ENCODE data around the gene TNFRSF4.
"Not testable (repeated sequence)": the region's sequence is repeated elsewhere in the genome, so short reads cannot be mapped to it uniquely, and the experiment has no call there.

The TNFRSF4 gene

GRCh38 chr1:1254667-1254998 is 40.7 kb upstream of the TNFRSF4 start:
- H3K9me3 ChIP-seq (ENCODE audit: control insufficient read depth, low read length) = no peaks in the 10 kb centered on the region
- peaks cover 50% of the 10 kb centered on the region for H3K36me3 ChIP-seq (ENCODE audit: control insufficient read depth, insufficient read depth, low read length, severe bottlenecking)
- H3K4me1 ChIP-seq (ENCODE audit: control insufficient read depth, insufficient read depth, low read length) = no peaks in the 10 kb centered on the region
- DNase-seq (ENCODE audit: low read depth) = no peak
- no peak overlapping the region for H3K9ac ChIP-seq (ENCODE audit: low read length)
- no peaks in the 10 kb centered on the region for H3K27me3 ChIP-seq (replicated peaks; ENCODE audit: control insufficient read depth, insufficient read depth, low read length)
- no peak overlapping the region for H3K4me3 ChIP-seq (ENCODE audit: low read length)

- no peaks in the 10 kb centered on the region for H3K27me3 ChIP-seq (replicated peaks; ENCODE audit: control insufficient read depth, insufficient read depth, low read length)
- H3K9ac ChIP-seq (ENCODE audit: low read length) = no peak overlapping the region
- H3K4me3 ChIP-seq (ENCODE audit: low read length) = no peak overlapping the region
- peaks cover 47% of the 10 kb centered on the region for H3K36me3 ChIP-seq (ENCODE audit: control insufficient read depth, insufficient read depth, low read length, severe bottlenecking)
- H3K9me3 ChIP-seq (ENCODE audit: control insufficient read depth, low read length) = no peaks in the 10 kb centered on the region
- no peak for DNase-seq (ENCODE audit: low read depth)
- no peaks in the 10 kb centered on the region for H3K4me1 ChIP-seq (ENCODE audit: control insufficient read depth, insufficient read depth, low read length)
These were observed 40.2 kb upstream of the TNFRSF4 start for GRCh38 chr1:1253972-1254666.

- no peaks in the 10 kb centered on the region for H3K9me3 ChIP-seq (ENCODE audit: control insufficient read depth, low read length)
- no peaks in the 10 kb centered on the region for H3K4me1 ChIP-seq (ENCODE audit: control insufficient read depth, insufficient read depth, low read length)
- H3K27me3 ChIP-seq (replicated peaks; ENCODE audit: control insufficient read depth, insufficient read depth, low read length) = no peaks in the 10 kb centered on the region
- no peak for DNase-seq (ENCODE audit: low read depth)
- no peak overlapping the region for H3K4me3 ChIP-seq (ENCODE audit: low read length)
- H3K36me3 ChIP-seq (ENCODE audit: control insufficient read depth, insufficient read depth, low read length, severe bottlenecking) = peaks cover 42% of the 10 kb centered on the region
- H3K9ac ChIP-seq (ENCODE audit: low read length) = no peak overlapping the region
These were observed 39.4 kb upstream of the TNFRSF4 start for GRCh38 chr1:1253314-1253713.

GRCh38 chr1:1250786-1251284 is 36.9 kb upstream of the TNFRSF4 start:
- Histone ChIP-seq H3K9ac (ENCODE audit: low read length) (no peak overlapping the region), H3K4me1 (ENCODE audit: control insufficient read depth, insufficient read depth, low read length) (no peaks in the 10 kb centered on the region), H3K9me3 (ENCODE audit: control insufficient read depth, low read length) (no peaks in the 10 kb centered on the region), H3K4me3 (ENCODE audit: low read length) (no peak overlapping the region), H3K36me3 (ENCODE audit: control insufficient read depth, insufficient read depth, low read length, severe bottlenecking) (peaks cover 33% of the 10 kb centered on the region), H3K27me3 (replicated peaks; ENCODE audit: control insufficient read depth, insufficient read depth, low read length) (no peaks in the 10 kb centered on the region)
- no peak for DNase-seq (ENCODE audit: low read depth)

- not testable (repeated sequence) for H3K4me1 ChIP-seq (ENCODE audit: control insufficient read depth, insufficient read depth, low read length); H3K27me3 ChIP-seq (replicated peaks; ENCODE audit: control insufficient read depth, insufficient read depth, low read length); H3K9me3 ChIP-seq (ENCODE audit: control insufficient read depth, low read length); H3K9ac ChIP-seq (ENCODE audit: low read length); DNase-seq (ENCODE audit: low read depth); H3K36me3 ChIP-seq (ENCODE audit: control insufficient read depth, insufficient read depth, low read length, severe bottlenecking); H3K4me3 ChIP-seq (ENCODE audit: low read length)
These were observed 34.3 kb upstream of the TNFRSF4 start for GRCh38 chr1:1248009-1248913.

- Histone ChIP-seq H3K9ac (ENCODE audit: low read length) (no peak overlapping the region), H3K4me3 (ENCODE audit: low read length) (no peak overlapping the region), H3K9me3 (ENCODE audit: control insufficient read depth, low read length) (no peaks in the 10 kb centered on the region), H3K4me1 (ENCODE audit: control insufficient read depth, insufficient read depth, low read length) (no peaks in the 10 kb centered on the region), H3K27me3 (replicated peaks; ENCODE audit: control insufficient read depth, insufficient read depth, low read length) (no peaks in the 10 kb centered on the region), H3K36me3 (ENCODE audit: control insufficient read depth, insufficient read depth, low read length, severe bottlenecking) (peaks cover 4% of the 10 kb centered on the region)
- DNase-seq (ENCODE audit: low read depth) = no peak
These were observed 33.5 kb upstream of the TNFRSF4 start for GRCh38 chr1:1247341-1247913.

GRCh38 chr1:1246577-1247340 is 32.8 kb upstream of the TNFRSF4 start, which contains the start of gene C1QTNF12:
C1QTNF12 (minus strand) TSS chr1:1246722; CDS start chr1:1246690, 32 bp downstream.
- no peaks in the 10 kb centered on the region for H3K27me3 ChIP-seq (replicated peaks; ENCODE audit: control insufficient read depth, insufficient read depth, low read length)
- H3K9ac ChIP-seq (ENCODE audit: low read length) = no peak within 1 kb of the TSS
- no peak for DNase-seq (ENCODE audit: low read depth)
- no peaks in the 10 kb centered on the region for H3K9me3 ChIP-seq (ENCODE audit: control insufficient read depth, low read length)
- no peaks in the 10 kb centered on the region for H3K36me3 ChIP-seq (ENCODE audit: control insufficient read depth, insufficient read depth, low read length, severe bottlenecking)
- no peaks in the 10 kb centered on the region for H3K4me1 ChIP-seq (ENCODE audit: control insufficient read depth, insufficient read depth, low read length)
- H3K4me3 ChIP-seq (ENCODE audit: low read length) = no peak within 1 kb of the TSS

GRCh38 chr1:1245817-1246576 is 32.0 kb upstream of the TNFRSF4 start:
- H3K4me3 ChIP-seq (ENCODE audit: low read length) = no peak overlapping the region

GRCh38 chr1:1245178-1245816 is 31.3 kb upstream of the TNFRSF4 start:
- H3K9me3 ChIP-seq (ENCODE audit: control insufficient read depth, low read length) = no peaks in the 10 kb centered on the region
- no peak overlapping the region for H3K4me3 ChIP-seq (ENCODE audit: low read length)

More at GRCh38 chr1:1245817-1246576, 32.0 kb upstream of the TNFRSF4 start:
- Histone ChIP-seq H3K9me3 (ENCODE audit: control insufficient read depth, low read length) (no peaks in the 10 kb centered on the region), H3K36me3 (ENCODE audit: control insufficient read depth, insufficient read depth, low read length, severe bottlenecking) (no peaks in the 10 kb centered on the region), H3K27me3 (replicated peaks; ENCODE audit: control insufficient read depth, insufficient read depth, low read length) (no peaks in the 10 kb centered on the region), H3K4me1 (ENCODE audit: control insufficient read depth, insufficient read depth, low read length) (no peaks in the 10 kb centered on the region), H3K9ac (ENCODE audit: low read length) (no peak overlapping the region)
- no peak for DNase-seq (ENCODE audit: low read depth)

GRCh38 chr1:1244192-1244811 is 30.3 kb upstream of the TNFRSF4 start:
- H3K36me3 ChIP-seq (ENCODE audit: control insufficient read depth, insufficient read depth, low read length, severe bottlenecking) = no peaks in the 10 kb centered on the region
- no peak overlapping the region for H3K4me3 ChIP-seq (ENCODE audit: low read length)
- H3K27me3 ChIP-seq (replicated peaks; ENCODE audit: control insufficient read depth, insufficient read depth, low read length) = peaks cover 1% of the 10 kb centered on the region
- no peaks in the 10 kb centered on the region for H3K9me3 ChIP-seq (ENCODE audit: control insufficient read depth, low read length)
- no peaks in the 10 kb centered on the region for H3K4me1 ChIP-seq (ENCODE audit: control insufficient read depth, insufficient read depth, low read length)
- no peak for DNase-seq (ENCODE audit: low read depth)
- H3K9ac ChIP-seq (ENCODE audit: low read length) = no peak overlapping the region

More at GRCh38 chr1:1245178-1245816, 31.3 kb upstream of the TNFRSF4 start:
- Histone ChIP-seq H3K4me1 (ENCODE audit: control insufficient read depth, insufficient read depth, low read length) (no peaks in the 10 kb centered on the region), H3K27me3 (replicated peaks; ENCODE audit: control insufficient read depth, insufficient read depth, low read length) (no peaks in the 10 kb centered on the region), H3K36me3 (ENCODE audit: control insufficient read depth, insufficient read depth, low read length, severe bottlenecking) (no peaks in the 10 kb centered on the region), H3K9ac (ENCODE audit: low read length) (no peak overlapping the region)
- DNase-seq (ENCODE audit: low read depth) = no peak

Data from adipocyte (in vitro differentiated cells).